Measurements from ENCODE around the gene GRIN3B.
"Not testable (repeated sequence)": the region's sequence is repeated elsewhere in the genome, so short reads cannot be mapped to it uniquely, and the experiment has no call there.

The GRIN3B gene

DNA sequence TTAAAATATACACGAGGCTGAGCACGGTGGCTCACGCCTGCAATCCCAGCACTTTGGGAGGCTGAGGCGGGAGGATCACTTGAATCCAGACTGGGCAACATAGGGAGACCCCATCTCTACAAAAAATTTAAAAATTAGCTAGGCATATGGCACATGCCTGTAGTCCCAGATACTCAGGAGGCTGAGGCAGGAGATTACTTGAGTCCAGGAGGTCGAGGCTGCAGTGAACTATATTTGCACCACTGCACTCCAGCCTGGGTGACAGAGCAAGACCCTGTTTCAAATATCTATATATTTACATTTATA, 23.6 kb downstream of the GRIN3B start:
- not testable (repeated sequence) for DNase-seq

DNA sequence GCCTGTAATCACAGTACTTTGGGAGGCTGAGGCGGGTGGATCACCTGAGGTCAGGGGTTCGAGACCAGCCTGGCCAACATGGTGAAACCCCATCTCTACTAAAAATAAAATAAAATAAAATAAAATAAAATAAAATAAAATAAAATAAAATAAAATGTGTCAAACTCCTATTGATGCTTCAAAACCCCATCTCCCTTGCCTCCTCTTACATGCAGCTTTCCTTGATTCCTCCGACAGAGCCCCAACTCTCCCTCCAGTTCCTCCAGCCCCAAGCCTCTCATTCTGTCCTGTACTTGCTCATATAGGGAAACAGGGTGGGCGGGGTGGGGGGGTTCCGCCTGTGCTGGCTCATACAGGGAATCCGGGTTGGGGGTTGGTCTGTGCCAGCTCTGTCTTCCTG, 24.9 kb downstream of the GRIN3B start:
- not testable (repeated sequence) for DNase-seq

DNA sequence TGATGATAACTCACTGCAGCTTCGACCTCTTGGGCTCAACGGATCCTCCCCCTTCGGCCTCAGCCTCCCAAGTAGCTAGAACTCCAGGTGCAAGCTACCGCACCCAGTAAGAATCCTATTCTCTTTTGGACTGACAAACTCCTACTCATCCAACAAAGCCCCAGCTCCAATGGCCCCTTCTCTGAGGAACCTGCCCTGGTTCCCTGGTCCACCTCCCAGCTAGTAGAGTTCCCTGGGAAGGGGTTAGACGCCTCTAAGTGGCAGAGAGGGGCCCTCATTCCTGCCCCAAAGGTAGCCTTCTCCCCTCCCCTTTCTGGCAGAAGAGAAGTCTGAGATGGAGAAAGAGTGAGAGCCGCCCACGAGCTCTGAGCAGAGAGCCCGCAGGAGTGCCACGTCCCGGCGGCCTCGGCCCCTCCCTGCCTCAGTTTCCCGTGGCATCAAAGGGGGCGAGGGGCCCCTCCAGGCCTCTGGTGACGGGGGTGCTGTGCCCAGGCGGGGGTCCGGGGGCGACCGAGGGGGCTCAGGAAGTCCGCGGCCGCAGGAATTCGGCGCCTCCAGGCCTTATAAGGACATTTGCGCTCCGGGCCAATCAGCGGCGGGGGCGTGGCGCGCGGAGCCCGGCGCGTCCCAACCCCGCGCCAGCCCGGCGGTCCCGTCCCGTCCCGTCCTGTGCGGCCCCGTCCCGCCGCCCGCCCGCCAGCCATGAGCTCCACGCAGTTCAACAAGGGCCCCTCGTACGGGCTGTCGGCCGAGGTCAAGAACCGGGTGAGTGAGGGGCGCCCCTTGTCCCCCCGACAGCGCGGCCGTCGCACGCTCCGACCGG, 26.0 kb downstream of the GRIN3B start, which contains the start of gene CNN2:
Gene CNN2 (plus strand): TSS at position 649 of the 823 bp plus-strand sequence. CDS start 54 bp downstream, at position 703.
- DNase-seq, result peak; percentile 76

DNA sequence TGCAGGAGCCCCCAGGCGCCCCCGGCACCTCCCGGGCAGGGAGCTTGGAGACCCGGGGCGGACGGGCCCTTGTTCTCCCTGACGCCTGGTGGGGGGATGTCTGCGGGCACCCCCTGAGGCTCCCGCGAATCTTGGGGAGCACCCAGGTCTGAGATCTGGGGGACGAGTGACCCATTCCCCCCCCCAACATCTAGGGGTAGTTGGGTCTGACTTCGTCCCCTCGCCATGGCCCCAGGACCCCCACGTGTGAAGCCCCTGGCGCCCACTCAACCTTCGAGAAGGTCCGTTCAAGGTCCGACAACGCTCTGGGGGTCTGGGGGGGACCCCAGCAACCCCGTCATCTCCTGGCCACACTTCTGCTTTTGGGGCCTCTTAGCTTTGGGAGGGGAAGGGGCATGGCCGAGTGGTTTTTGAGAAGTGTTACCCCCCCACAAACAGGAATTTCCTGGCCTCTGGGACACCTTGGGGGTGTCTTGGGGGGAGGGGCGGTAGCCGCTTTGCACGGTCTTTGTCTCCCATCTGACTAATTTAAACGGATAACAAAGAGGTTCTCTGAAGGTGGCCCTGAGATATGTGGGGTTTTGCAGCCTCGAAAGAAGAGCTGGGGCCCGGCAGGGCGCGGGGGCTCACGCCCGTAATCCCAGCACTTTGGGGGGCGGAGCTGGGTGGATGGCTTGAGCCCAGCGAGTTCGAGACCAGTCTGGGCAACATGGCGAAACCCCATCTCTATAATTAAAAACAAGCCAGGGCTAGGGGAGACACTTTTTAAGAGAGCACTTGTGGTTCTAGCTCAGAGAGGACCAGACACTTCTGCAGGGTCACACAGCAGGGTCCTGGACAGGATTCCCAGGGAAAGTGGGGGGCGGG, 26.8 kb downstream of the GRIN3B start:
- DNase-seq, result peak; percentile 11

DNA sequence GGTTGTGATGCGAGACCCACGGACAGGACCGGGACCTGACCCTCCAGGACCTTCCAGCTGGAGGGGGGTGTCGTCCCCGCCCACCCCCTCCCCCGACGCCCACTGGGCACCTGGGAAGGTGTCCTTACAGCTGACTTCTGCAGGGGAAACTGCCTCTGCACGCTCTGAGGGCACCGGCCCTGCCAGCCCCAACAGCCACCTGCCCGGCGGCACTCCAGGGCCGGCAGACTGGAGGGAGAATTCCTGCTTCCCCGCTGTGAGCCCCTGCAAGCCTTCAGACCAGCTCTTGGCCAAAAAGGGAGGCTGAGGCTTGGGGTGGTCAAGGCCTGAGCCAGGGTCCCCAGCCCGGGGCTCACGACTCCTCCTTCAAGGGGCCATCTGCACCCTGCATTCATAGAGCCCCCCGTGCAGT, 27.4 kb downstream of the GRIN3B start:
- DNase-seq, result no peak

DNA sequence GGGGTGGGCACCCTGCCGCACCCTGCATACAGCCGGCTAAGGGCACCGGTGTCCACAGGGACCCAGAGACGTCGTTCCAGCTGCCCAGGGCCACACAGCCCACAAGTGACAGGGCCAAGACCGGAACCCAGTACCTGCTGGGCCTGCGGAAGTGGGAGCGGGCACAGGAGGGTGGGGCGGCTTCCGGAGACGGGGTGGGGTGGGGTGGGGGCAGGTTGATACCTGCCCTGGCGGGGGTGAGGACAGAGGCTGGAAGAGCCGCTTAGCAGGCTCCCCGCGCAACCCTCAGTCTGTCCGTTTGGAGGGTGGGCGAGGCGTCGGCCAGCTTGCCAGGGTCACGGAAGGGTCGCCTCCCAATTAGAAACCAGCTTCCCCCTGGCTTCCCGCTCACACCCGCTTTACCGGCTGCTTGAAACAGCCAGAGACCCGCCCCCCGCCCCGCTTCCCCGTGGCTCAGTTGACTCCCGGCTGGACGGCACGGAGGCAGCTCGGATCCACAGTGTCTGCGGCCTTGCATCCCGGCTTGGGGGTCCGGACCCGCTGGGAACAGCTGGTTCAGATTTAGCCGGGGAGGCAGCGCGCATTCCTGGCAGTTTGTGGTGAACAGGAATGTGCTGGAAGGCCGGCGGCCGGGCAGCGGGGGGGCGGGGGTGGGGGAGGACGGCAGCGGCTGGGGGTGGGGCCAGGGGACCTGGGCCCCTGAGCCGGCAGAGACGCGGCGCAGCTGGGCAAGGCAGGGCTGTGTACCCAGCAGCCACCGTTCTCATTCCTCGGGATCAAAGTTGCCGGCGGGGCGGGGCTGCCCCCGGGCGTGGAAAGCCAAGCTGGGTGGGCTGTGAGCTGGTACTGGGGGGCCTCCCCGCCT, 28.1 kb downstream of the GRIN3B start:
- peak; percentile 13 for DNase-seq

DNA sequence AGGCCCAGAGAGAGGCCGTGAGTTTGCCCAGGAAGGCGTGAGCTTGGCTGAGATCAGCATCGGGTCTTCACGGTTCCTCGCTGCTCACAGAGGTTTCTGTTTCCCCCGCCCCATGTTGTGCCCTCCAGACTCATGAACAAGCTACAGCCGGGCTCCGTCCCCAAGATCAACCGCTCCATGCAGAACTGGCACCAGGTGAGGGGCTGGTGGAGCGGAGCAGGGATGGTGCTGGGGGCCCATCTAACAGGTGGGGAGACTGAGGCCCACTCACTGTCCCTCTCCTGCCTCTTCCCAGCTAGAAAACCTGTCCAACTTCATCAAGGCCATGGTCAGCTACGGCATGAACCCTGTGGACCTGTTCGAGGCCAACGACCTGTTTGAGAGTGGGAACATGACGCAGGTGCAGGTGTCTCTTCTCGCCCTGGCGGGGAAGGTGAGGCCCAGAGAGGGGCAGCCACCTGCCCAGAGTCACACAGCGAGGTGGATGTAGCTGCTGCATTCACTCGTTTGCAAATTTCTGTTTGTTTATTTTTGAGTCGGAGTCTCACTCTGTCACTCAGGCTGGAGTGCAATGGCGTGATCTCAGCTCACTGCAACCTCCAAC, 32.1 kb downstream of the GRIN3B start:
- DNase-seq, result no peak

DNA sequence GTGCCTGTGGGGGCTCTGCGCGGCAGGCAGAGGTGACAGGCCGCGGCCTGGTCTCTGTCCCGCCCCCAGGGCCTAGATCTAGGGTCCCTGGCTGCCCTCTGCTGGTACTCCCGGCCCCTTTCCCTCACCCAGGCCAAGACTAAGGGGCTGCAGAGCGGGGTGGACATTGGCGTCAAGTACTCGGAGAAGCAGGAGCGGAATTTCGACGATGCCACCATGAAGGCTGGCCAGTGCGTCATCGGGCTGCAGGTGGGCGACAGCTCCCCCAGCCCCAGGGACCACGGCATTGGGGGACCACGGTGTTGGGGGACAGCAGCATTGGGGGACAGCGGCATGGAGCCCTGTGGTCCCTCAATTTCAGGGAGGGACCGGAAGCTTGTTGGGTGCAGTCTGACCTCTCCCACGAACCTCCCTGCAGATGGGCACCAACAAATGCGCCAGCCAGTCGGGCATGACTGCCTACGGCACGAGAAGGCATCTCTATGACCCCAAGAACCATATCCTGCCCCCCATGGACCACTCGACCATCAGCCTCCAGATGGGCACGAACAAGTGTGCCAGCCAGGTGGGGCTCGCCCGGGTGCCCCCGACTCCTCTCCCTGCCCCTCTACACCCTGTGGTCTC, 35.9 kb downstream of the GRIN3B start:
- DNase-seq, result no peak

DNA sequence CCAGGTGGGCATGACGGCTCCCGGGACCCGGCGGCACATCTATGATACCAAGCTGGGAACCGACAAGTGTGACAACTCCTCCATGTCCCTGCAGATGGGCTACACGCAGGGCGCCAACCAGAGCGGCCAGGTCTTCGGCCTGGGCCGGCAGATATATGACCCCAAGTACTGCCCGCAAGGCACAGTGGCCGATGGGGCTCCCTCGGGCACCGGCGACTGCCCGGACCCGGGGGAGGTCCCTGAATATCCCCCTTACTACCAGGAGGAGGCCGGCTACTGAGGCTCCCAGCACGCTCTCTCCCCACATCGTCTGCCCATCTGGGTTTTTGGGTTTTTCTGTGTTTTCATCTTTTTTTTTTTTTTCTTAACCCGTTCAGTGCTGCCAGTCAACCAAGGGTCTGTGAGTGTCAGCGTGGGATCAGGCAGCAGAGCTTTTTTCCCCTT, 37.4 kb downstream of the GRIN3B start:
- no peak for DNase-seq

DNA sequence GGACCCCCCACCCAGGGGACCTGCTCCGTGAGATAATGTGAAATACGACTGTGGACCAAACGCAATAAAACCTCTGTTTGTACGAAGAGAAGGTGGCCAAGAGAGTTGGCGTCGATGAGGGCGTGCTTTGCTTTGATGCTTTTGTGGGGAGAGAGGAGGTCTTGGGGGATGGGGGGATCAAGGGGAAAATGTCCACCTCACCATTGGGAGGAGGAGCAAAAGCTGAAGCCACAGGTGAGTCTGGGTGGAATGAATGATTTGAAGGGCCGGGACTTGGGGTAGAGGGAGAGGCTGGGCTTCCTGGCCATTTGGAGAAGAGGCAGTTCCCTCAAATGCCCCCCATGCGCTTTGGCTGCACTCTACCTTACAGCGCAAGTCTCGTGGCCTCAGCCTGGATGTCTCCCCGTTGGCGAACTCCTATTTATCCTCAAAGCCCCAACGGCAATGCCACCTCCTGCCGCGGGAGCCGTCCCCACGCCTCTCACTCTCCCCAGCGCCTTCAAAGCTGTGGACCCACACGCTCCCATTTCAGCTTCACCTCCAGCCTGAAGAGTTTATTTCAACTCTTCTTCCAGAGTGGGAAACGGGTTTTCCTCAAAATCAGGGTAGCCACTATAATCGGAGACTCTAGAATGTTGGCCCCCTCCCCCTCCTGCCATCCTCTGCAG, 38.9 kb downstream of the GRIN3B start:
- DNase-seq, result no peak

DNA sequence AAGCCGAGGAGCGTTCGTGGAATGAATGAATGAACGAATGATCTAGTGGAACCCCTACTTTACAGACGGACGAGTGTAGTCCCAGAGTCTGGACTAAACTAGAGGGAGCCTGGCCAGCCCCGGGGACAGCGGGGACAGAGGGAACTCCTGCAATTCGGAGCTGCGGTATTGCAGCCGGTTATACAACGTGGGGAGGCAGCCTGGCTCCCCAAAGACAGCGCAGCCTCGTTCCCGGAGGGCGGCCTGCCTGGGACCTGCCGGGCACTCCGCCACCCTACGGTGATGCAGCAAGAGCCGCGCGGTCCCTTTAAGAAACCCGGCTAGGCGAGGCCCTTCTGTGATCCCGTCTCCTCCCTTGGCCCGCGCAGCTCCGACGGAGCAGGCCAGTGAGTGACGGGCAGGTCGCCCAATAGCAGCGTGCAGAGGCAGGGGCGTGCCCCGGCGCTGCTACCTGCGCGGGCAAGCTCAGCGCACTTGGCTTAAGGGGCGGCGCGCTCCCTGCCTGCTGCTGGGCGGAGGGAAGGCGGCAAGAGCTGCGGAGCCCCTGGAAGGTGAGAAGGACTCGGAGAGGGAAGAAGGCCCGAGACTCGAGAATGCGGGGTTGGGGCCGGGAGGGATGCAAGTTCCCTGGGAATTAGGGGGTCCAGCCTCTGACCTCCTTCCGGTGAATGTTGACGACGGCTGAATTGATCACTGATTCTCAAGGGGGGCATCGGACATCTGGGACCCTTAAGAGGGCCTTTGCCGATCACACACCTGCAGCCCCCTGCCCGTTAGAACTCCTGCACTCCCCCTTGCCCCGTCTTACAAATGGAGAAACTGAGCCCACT, 39.6 kb downstream of the GRIN3B start, which contains the start of gene ABCA7:
Gene ABCA7 (plus strand): TSS at position 462 of the 830 bp plus-strand sequence. CDS start 1,255 bp downstream, outside the sequence.
- peak; percentile 97 for DNase-seq

DNA sequence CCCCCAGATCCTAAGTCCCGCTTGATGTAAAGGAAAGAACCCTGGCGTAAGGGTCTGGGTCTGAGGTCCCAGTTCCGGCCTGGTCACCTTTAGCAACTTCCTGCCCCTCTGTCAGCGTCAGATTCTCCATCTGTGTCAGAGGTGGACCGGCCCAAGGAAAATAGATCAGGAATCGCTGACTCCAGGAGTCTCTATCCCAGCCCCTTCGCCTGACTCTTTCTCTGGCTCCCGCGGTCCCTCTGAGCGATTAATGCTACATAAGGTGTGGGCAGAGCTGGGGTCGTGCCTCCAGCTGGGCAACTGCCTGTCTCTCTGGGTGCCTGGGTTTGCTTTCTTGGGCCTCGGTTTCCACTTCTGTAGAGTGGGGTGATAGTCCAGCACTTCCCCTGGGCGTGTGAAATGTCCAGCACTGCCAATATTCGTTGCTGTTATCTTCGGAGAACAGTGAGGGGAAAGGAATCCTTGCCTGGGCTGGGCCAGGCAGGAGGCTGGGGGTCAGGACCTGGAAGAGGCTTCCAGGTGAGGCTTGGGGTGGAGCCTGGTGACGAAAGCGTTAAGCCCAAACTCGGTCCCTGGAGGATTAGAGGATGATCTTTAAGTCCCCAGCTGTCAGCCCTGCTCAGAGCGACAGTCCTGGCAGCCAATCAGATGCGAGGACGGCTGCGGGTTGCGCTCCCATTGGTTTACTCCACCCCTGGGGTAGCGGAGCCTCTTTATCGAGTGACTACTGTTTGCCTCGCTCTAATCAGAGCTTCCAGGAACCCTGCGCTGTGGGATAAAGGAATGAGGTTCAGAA, 40.5 kb downstream of the GRIN3B start:
- DNase-seq, result peak; percentile 91

DNA sequence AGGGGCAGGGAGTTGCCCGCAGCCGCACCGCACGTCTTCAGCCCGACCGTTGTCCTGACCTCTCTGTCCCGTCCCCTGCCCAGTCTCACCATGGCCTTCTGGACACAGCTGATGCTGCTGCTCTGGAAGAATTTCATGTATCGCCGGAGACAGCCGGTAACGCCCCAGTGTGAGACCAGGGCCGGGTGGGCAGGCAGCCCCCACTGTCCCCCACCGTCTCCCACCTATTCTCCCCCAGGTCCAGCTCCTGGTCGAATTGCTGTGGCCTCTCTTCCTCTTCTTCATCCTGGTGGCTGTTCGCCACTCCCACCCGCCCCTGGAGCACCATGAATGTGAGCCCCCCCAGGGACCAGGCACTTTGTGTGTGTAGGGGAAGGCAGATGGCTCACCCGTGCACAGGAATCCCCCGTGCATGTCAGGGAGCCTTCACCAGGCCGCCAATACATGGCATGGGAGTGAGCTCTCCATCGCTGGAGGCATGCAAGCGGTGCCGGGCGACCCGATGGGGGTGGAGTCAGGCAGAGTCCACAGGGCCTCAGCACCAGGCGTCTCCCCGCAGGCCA, 41.1 kb downstream of the GRIN3B start:
- DNase-seq, result no peak

DNA sequence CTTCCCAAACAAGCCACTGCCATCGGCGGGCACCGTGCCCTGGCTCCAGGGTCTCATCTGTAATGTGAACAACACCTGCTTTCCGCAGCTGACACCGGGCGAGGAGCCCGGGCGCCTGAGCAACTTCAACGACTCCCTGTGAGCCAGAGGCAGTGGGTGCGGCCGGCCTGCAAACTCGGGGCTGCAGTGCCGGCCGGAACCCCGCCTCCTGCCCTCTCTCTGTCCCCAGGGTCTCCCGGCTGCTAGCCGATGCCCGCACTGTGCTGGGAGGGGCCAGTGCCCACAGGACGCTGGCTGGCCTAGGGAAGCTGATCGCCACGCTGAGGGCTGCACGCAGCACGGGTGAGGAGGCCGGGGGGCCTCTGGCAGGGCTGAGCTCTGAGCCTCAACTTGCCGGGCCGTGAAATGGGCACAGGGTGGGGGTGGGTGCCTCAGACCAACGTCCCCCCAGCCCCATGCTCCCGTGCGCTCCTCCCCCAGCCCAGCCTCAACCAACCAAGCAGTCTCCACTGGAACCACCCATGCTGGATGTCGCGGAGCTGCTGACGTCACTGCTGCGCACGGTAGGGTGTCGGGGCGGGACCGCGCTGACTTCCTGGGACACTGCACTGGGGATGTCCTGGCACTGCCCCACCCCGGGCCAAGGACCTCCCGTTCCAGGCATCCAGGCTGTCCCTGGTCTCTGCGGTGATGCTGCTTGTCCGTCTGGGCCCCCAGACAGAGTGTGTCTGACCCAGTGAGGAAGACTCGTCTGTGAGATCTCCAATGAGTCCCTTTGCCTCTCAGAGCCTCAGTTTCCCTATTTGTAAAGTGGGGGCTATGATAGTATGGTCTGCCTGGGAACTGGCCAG, 41.8 kb downstream of the GRIN3B start:
- no peak for DNase-seq

DNA sequence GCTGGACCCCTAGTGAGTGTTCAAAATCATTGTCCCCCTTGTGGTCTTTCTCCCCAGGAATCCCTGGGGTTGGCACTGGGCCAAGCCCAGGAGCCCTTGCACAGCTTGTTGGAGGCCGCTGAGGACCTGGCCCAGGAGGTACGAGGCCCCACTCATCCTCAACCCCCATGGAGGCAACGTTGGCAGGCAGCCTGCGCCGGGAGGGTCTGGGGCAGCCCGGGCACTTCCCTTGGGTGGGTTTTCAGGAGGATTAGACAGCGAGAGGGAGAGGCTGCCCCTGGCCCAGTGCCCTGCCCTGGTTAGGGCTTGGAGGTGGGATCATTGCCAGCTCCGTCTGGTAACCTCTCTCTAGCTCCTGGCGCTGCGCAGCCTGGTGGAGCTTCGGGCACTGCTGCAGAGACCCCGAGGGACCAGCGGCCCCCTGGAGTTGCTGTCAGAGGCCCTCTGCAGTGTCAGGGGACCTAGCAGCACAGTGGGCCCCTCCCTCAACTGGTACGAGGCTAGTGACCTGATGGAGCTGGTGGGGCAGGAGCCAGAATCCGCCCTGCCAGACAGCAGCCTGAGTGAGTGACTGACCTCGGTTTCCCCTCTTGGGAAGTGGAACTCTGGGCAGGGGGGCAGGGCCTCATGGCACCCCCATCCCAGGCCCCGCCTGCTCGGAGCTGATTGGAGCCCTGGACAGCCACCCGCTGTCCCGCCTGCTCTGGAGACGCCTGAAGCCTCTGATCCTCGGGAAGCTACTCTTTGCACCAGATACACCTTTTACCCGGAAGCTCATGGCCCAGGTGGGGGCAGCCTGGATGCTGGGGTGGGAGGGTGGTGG, 42.7 kb downstream of the GRIN3B start:
- no peak for DNase-seq

DNA sequence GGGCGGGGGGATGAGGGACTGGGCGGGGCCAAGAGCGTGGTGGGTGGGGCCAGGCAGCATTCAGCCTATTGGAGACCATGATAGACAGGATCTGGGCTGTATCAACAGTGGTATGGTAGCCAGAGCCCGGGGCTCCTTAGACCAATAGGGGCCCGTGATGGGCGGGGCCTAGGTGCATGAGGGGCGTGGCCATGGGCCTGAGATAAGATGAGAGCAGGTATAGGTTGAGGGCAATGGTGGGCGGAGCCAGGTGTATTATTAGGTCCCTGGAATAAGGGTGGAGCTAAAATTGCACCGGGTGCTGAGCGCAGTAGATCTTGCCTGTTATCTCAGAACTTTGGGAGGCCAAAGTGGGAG, 45.0 kb downstream of the GRIN3B start:
- DNase-seq, result peak; percentile 56

DNA sequence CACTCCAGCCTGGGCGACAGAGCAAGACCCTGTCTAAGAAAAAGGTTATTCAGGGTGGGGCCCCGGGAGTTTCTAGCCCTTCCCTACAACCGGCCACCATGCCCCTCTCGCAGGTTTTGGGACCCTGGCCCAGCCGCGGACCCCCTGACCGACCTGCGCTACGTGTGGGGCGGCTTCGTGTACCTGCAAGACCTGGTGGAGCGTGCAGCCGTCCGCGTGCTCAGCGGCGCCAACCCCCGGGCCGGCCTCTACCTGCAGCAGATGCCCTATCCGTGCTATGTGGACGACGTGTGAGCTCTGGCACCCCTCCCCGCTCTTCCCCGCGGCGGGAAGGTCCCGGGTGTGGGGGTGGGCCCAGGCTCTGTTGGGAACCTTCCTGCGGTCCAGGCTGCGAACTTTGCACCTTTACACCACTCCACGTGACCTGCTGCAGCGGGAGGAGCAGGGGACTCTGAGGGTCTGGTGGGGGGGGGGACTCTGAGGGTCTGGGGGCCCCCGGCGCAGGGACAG, 46.0 kb downstream of the GRIN3B start:
- no peak for DNase-seq

Data from inflammatory macrophage treated with lipopolysaccharide for 4 hours (primary cell).